HG03460 (cell line): Measurements from ENCODE around the gene MPIG6B.
A peak's percentile ranks its signal among the peaks of the same experiment; 100 is the strongest.

Experiments
- ATAC-seq: cut with Tn5 transposase; IDR thresholded peaks from one replicate; pipeline ENCODE4 v1.9.1; 2021; ENCODE audit not compliant: unreplicated experiment

MPIG6B gene

GRCh38 chr6:31720196-31720770, 2.9 kb upstream of the MPIG6B start:
- no peak for ATAC-seq

- no peak for ATAC-seq
Observed at GRCh38 chr6:31721351-31722020, 1.7 kb upstream of the MPIG6B start, which contains the start of gene LY6G6C. Gene LY6G6C (minus strand): TSS chr6:31721746. CDS start chr6:31721679, 67 bp downstream.

- ATAC-seq = no peak
Observed at GRCh38 chr6:31722173-31722572, 1.0 kb upstream of the MPIG6B start.

GRCh38 chr6:31723980-31724691, 963 bp downstream of the MPIG6B start:
- ATAC-seq = no peak

- no peak for ATAC-seq
Observed at GRCh38 chr6:31725502-31726350, 2.6 kb downstream of the MPIG6B start.

- ATAC-seq = peak; percentile 43
Observed at GRCh38 chr6:31727034-31727716, 4.0 kb downstream of the MPIG6B start.

GRCh38 chr6:31727717-31728671, 4.8 kb downstream of the MPIG6B start:
- no peak for ATAC-seq

GRCh38 chr6:31728767-31729514, 5.8 kb downstream of the MPIG6B start, which contains the start of gene DDAH2:
Gene DDAH2 (minus strand): TSS chr6:31729299. CDS start chr6:31729161, 138 bp downstream.
- no peak for ATAC-seq

GRCh38 chr6:31729515-31729978, 6.4 kb downstream of the MPIG6B start:
- ATAC-seq = peak; percentile 41

- peak; percentile 36 for ATAC-seq
Observed at GRCh38 chr6:31729979-31730630, 6.9 kb downstream of the MPIG6B start.

- no peak for ATAC-seq
Observed at GRCh38 chr6:31730631-31731086, 7.5 kb downstream of the MPIG6B start.

- no peak for ATAC-seq
Observed at GRCh38 chr6:31732029-31732428, 8.9 kb downstream of the MPIG6B start.

- ATAC-seq = no peak
Observed at GRCh38 chr6:31733734-31734133, 10.6 kb downstream of the MPIG6B start.

GRCh38 chr6:31734247-31734820, 11.2 kb downstream of the MPIG6B start:
- ATAC-seq = no peak

- ATAC-seq = peak; percentile 24
Observed at GRCh38 chr6:31734821-31735406, 11.7 kb downstream of the MPIG6B start.

GRCh38 chr6:31736021-31736767, 13.0 kb downstream of the MPIG6B start, which contains the start of gene CLIC1:
Gene CLIC1 (minus strand): TSS chr6:31736530. CDS start chr6:31736300, 230 bp downstream.
- ATAC-seq = peak; percentile 28
